Lower leg skin (tissue), 4 donors: ENCODE data around the gene RIMS1. TPM values are rescaled to one million over a fixed set of nuclear protein-coding genes. Genes with fewer than 3 reads are reported as not detected.

ENCODE experiments used
- DNase-seq, 2 donors: peaks; one replicate each; pipeline ENCODE4 v3.0.0-alpha.2; 2019; ENCODE audit warnings: low spot score in 2 of 2
- H3K4me3 ChIP-seq: fragments of 200-600 bp; sonication (generic); 2 replicates; pipeline ENCODE4 v1.5.1; 2017; ENCODE audit warnings: mild to moderate bottlenecking, low read depth; ENCODE audit not compliant: poor library complexity, severe bottlenecking
- POLR2A ChIP-seq, 2 donors: fragments of 450-650 bp; IDR thresholded peaks; one replicate each; pipeline ENCODE4 v1.6.1; 2016 to 2017; ENCODE audit warnings: antibody characterized with exemption in 2 of 2, mild to moderate bottlenecking in 1 of 2, moderate library complexity in 1 of 2
- WGBS, 2 donors: methylation state at CpG; one replicate each; pipeline ENCODE4 v1.1.5; 2018; 5-methylcytosine and 5-hydroxymethylcytosine counted together
- intact Hi-C: fragments of 100-400 bp; cut with DNase I; formaldehyde crosslinking; loops from one replicate; pipeline ENCODE4 v1.15.0; 2023; ENCODE audit warnings: low total_unique reads
- total RNA-seq, 4 donors: library from RNA; depleted of rRNA; stranded (reverse); fragments of >200 nt; gene quantifications; one replicate each; pipeline ENCODE4 v1.1.0, GENCODE V29; 2016
- TF ChIP-seq, protein P1 (sequence below), 3 donors: fragments of 450-650 bp; IDR thresholded peaks; one replicate each; pipeline ENCODE4 v1.5.1; 2016; ENCODE audit warnings: antibody characterized with exemption in 3 of 3, mild to moderate bottlenecking in 3 of 3, moderate library complexity in 2 of 3

Gene RIMS1
- total RNA-seq, 4 donors from 2014 or later = 1.3 to 9.4 (median 4.7) TPM

DNA sequence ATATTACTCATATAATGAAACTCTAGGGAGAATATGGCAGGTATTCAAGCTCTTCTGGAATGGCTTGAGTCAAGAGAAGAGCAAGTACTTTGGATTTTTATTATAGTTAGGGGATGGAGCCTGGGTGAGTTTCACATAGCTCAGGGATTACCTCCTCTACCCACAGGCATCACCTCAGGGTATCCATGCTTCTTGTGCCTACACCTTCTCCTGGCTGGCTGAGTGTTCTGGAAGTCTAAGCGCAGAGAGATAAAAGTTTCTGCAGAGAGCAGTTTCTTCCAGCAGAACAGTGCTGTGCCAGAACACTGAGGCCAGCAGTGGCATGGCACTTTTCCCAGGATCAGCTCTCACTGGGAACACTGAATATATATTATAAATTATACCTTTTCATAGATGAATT lies 535.8 kb downstream of the RIMS1 start:
- H3K4me3 ChIP-seq = no peak overlapping the region
- DNase-seq = no peak
- TF ChIP-seq, protein P1, sequence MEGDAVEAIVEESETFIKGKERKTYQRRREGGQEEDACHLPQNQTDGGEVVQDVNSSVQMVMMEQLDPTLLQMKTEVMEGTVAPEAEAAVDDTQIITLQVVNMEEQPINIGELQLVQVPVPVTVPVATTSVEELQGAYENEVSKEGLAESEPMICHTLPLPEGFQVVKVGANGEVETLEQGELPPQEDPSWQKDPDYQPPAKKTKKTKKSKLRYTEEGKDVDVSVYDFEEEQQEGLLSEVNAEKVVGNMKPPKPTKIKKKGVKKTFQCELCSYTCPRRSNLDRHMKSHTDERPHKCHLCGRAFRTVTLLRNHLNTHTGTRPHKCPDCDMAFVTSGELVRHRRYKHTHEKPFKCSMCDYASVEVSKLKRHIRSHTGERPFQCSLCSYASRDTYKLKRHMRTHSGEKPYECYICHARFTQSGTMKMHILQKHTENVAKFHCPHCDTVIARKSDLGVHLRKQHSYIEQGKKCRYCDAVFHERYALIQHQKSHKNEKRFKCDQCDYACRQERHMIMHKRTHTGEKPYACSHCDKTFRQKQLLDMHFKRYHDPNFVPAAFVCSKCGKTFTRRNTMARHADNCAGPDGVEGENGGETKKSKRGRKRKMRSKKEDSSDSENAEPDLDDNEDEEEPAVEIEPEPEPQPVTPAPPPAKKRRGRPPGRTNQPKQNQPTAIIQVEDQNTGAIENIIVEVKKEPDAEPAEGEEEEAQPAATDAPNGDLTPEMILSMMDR (IDR thresholded peaks at IDR 0.05) = no peak
- no peak for TF ChIP-seq POLR2A (IDR thresholded peaks at IDR 0.05)
- intact Hi-C loops = no loop called here
- 71 to 79% methylated on average over 1 of the region's 1 CpG for WGBS, 2 donors

DNA sequence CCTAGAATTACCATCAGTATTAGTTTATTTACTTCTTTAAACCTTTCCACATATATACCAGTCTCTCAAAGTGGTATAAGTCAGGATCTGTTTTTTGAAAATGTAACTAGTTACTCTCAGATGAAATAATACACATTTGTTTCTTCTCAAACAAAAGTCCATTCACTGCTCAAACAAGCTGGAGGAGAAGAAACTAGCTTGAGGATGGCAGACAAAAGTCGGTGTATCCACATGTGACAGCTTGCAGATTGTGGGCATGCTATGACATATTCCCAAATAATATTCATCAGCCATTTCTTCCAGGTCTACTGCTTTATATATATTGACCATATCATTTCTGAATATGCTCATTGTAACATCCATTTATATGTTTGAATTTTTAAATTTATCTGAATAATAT lies 538.1 kb downstream of the RIMS1 start:
- TF ChIP-seq, protein P1 (IDR thresholded peaks at IDR 0.05) = no peak
- TF ChIP-seq POLR2A (IDR thresholded peaks at IDR 0.05) = no peak
- H3K4me3 ChIP-seq = no peak overlapping the region
- DNase-seq = no peak
- WGBS, 2 donors = 34 to 47% methylated on average over 1 of the region's 1 CpG
- intact Hi-C loops = no loop called here

DNA sequence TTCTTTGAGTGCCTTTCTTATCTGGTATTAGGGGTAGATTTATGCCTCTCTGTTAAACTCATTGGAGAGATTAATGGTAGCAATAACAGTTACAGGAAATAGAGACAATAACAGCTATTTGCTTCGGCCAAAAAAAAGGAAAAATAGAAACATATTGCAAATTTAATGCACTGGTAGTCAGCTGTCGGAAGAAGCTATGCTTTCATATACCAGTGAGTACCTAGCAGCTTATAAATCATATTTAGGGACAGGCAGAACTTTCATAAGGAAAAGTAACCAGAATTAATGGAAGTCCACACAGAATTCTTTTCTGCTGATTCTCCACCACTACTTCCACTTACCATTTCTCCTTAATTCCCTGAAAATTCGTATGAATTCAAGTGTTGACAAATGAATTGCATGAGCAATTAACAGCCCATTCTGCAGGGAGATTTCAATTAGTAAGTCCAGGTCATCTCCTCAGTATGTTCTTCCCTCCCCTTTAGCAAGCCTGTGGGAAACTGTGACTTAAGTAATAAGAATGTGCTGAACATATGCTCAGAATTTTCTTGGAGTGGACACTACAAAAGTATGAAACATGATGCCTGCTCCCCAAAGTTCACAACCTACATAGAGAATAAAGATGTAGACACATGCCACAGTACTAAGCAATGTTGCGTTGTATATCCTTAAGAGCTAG lies 538.8 kb downstream of the RIMS1 start:
- intact Hi-C loops = no loop called here
- DNase-seq = no peak
- 35 to 44% methylated on average over 4 of the region's 4 CpGs for WGBS, 2 donors
- TF ChIP-seq, protein P1 (IDR thresholded peaks at IDR 0.05) = no peak
- TF ChIP-seq POLR2A (IDR thresholded peaks at IDR 0.05) = no peak
- no peak overlapping the region for H3K4me3 ChIP-seq

DNA sequence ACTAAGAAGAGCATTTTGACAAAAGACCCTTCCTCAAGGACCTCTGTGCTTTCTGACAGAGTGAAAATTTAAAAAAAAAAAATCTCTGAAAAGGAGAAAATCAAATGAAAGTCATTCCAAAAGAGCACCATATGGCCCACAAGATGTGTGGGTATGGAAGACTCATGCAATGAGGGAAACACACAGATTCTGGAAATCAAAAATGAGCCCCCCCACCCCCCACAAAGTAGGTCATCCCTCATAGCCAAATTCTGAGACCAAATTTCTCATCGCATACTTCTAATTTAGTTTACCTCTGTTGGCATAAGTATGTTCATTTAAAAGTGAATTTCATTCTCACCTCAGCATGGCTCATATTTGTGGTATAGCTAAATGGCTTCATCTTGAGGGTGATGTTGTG lies 554.3 kb downstream of the RIMS1 start:
- intact Hi-C loops = no loop called here
- no peak overlapping the region for H3K4me3 ChIP-seq
- 95 to 97% methylated on average over 1 of the region's 1 CpG for WGBS, 2 donors
- TF ChIP-seq, protein P1 (IDR thresholded peaks at IDR 0.05) = no peak
- TF ChIP-seq POLR2A (IDR thresholded peaks at IDR 0.05) = no peak
- DNase-seq = no peak

DNA sequence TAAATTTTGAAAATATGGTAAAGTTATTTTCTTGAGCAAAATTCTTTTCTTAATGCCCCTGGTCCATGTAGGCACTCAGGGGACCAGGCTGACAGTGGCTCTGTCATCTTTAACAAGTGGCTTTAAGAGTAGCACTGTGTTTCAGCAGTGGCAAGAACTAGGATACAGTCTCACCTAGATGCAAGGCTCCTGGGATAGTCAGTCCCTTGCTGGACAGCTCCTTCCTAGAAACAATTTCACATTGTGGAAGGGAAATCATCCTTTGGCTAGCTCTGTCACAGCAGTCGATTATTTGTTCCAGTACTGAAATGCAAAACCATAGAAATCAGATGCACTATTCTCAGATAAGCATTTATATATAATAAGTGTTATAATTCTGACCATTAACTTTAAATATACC lies 560.1 kb downstream of the RIMS1 start:
- WGBS, 2 donors = 26 to 30% methylated on average over 1 of the region's 1 CpG
- no peak for DNase-seq
- TF ChIP-seq, protein P1 (IDR thresholded peaks at IDR 0.05) = no peak
- TF ChIP-seq POLR2A (IDR thresholded peaks at IDR 0.05) = no peak
- no peak overlapping the region for H3K4me3 ChIP-seq
- intact Hi-C loops = no loop called here
